GM12864 (cell line): ENCODE measurements around the gene GLIS2.

ENCODE experiments used
- DNase-seq: peaks from one replicate; pipeline ENCODE4 v3.0.0-alpha.2; 2011; ENCODE audit warnings: low read depth
- H3K4me3 ChIP-seq: 2 replicates; pipeline ENCODE4 v1.5.1; 2011; ENCODE audit warnings: mild to moderate bottlenecking, low read depth, low read length, control low read depth
- CTCF ChIP-seq: IDR thresholded peaks from 2 replicates; pipeline ENCODE4 v1.5.1; 2011; ENCODE audit warnings: low read depth, mild to moderate bottlenecking, moderate library complexity, low read length, control low read depth, inconsistent platforms; ENCODE audit errors: missing control alignments

Gene GLIS2

GRCh38 chr16:4372001-4372577 lies 56.2 kb downstream of the GLIS2 start:
- no peak for TF ChIP-seq CTCF
- DNase-seq, result no peak
- peak overlapping the region; percentile 29 for H3K4me3 ChIP-seq

- no peak for TF ChIP-seq CTCF
- H3K4me3 ChIP-seq, result no peak overlapping the region
- no peak for DNase-seq
Measured at GRCh38 chr16:4372578-4373355, 56.9 kb downstream of the GLIS2 start.

GRCh38 chr16:4373356-4373908 lies 57.6 kb downstream of the GLIS2 start:
- no peak for DNase-seq
- no peak overlapping the region for H3K4me3 ChIP-seq
- no peak for TF ChIP-seq CTCF

- DNase-seq, result no peak
- TF ChIP-seq CTCF, result no peak
- no peak overlapping the region for H3K4me3 ChIP-seq
Measured at GRCh38 chr16:4373909-4374742, 58.3 kb downstream of the GLIS2 start.

GRCh38 chr16:4375717-4376116 lies 59.9 kb downstream of the GLIS2 start:
- no peak overlapping the region for H3K4me3 ChIP-seq
- no peak for TF ChIP-seq CTCF
- no peak for DNase-seq

- DNase-seq, result no peak
- no peak overlapping the region for H3K4me3 ChIP-seq
Measured at GRCh38 chr16:4376126-4376892, 60.4 kb downstream of the GLIS2 start.

More at GRCh38 chr16:4376126-4376892, 60.4 kb downstream of the GLIS2 start:
- TF ChIP-seq CTCF, result no peak
